Osteoblast (primary cell): ENCODE results near the gene BBOF1. TPM values are rescaled to one million over a fixed set of nuclear protein-coding genes. Genes with fewer than 3 reads are reported as not detected.
A peak's percentile ranks its signal among the peaks of the same experiment; 100 is the strongest.

Experiments used
- DNase-seq: peaks from one replicate; pipeline ENCODE4 v3.0.0; 2011; ENCODE audit warnings: low spot score, mixed read lengths; ENCODE audit not compliant: insufficient read length; ENCODE audit errors: missing footprints
- H2AFZ ChIP-seq: 2 replicates; pipeline ENCODE4 v1.6.0; 2011; ENCODE audit warnings: mild to moderate bottlenecking, low read length
- H3K27ac ChIP-seq: 2 replicates; pipeline ENCODE4 v1.5.1; 2011; ENCODE audit warnings: mild to moderate bottlenecking, low read depth, low read length, moderate library complexity
- H3K27me3 ChIP-seq: 2 replicates; pipeline ENCODE4 v1.6.0; 2012; ENCODE audit warnings: mild to moderate bottlenecking, control low read depth, inconsistent platforms, low read length, moderate library complexity; ENCODE audit not compliant: insufficient read depth
- H3K36me3 ChIP-seq: 2 replicates; pipeline ENCODE4 v1.5.1; 2011; ENCODE audit warnings: mild to moderate bottlenecking, low read length, control low read depth, moderate library complexity; ENCODE audit not compliant: insufficient read depth
- H3K4me1 ChIP-seq: 2 replicates; pipeline ENCODE4 v1.5.1; 2011; ENCODE audit warnings: mild to moderate bottlenecking, low read length, control low read depth, moderate library complexity; ENCODE audit not compliant: insufficient read depth
- H3K4me2 ChIP-seq: 2 replicates; pipeline ENCODE4 v1.6.0; 2011; ENCODE audit warnings: mild to moderate bottlenecking, low read length; ENCODE audit not compliant: insufficient read depth
- H3K4me3 ChIP-seq: fragments of 200-600 bp; sonication (generic); 3 replicates; pipeline ENCODE4 v1.5.1; 2012; ENCODE audit warnings: mild to moderate bottlenecking, low read length, inconsistent platforms; ENCODE audit not compliant: insufficient read depth
- H3K79me2 ChIP-seq: 2 replicates; pipeline ENCODE4 v1.6.0; 2012; ENCODE audit warnings: mild to moderate bottlenecking, low read length, control low read depth, inconsistent platforms; ENCODE audit not compliant: insufficient read depth
- H3K9me3 ChIP-seq: 2 replicates; pipeline ENCODE4 v1.5.1; 2011; ENCODE audit warnings: low read depth, low read length, control low read depth
- H4K20me1 ChIP-seq: 2 replicates; pipeline ENCODE4 v1.6.0; 2012; ENCODE audit warnings: mild to moderate bottlenecking, low read length, control low read depth; ENCODE audit not compliant: insufficient read depth
- total RNA-seq: library from RNA; depleted of rRNA; stranded (reverse); fragments of >200 nt; gene quantifications from 2 replicates; pipeline ENCODE4 v1.2.3, GENCODE V29; 2012
- TF ChIP-seq, protein P1 (sequence below): IDR thresholded peaks from 2 replicates; pipeline ENCODE4 v1.5.1; 2011; ENCODE audit warnings: mild to moderate bottlenecking, low read depth, low read length, moderate library complexity; ENCODE audit errors: extremely low read depth

BBOF1 gene
- total RNA-seq, 1 donor = 14.1 TPM

DNA sequence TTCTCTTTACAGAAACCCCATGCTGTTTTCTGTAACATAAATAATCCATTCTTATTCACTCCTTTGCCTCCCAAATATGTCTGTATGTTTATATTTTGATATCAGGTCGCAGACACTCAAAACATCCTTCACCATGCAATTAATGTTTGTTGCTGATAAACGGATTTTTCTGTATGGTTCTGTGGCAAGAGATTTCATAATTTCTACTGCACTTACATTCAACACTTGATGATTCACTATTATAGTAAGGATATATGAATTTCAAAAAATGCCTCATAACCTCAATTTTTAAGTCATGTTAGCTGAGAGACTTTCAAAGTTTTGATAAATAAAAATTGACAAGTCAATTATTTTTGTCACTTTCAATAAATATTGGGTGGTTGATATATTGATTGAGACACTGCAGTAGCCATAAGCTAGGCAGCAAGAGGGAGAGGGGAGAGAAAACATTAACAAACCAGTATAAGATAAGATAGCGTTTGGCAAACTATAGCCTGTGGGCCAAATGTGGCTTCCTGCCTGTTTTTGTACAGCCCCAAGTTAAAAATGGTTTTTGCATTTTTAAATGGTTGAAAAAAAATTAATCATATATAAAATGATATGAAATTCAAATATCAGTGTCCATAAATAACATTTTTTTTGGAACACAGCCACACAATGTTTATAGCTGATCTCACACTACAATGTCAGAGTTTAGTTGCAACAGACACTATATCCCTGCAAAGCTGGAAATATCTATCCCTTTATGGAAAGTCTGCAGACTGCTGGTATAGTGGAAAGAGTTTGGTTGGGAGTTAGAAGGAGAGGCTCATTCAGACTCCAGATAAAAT lies 46.8 kb downstream of the BBOF1 start:
- peak overlapping the region; percentile 34 for H3K4me2 ChIP-seq
- no peak overlapping the region for H3K4me3 ChIP-seq
- peaks cover 12% of the 10 kb centered on the region for H3K36me3 ChIP-seq
- TF ChIP-seq, protein P1, sequence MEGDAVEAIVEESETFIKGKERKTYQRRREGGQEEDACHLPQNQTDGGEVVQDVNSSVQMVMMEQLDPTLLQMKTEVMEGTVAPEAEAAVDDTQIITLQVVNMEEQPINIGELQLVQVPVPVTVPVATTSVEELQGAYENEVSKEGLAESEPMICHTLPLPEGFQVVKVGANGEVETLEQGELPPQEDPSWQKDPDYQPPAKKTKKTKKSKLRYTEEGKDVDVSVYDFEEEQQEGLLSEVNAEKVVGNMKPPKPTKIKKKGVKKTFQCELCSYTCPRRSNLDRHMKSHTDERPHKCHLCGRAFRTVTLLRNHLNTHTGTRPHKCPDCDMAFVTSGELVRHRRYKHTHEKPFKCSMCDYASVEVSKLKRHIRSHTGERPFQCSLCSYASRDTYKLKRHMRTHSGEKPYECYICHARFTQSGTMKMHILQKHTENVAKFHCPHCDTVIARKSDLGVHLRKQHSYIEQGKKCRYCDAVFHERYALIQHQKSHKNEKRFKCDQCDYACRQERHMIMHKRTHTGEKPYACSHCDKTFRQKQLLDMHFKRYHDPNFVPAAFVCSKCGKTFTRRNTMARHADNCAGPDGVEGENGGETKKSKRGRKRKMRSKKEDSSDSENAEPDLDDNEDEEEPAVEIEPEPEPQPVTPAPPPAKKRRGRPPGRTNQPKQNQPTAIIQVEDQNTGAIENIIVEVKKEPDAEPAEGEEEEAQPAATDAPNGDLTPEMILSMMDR = no peak
- H3K27me3 ChIP-seq = no peaks in the 10 kb centered on the region
- H3K27ac ChIP-seq = peak overlapping the region; percentile 36
- peak; percentile 53 for DNase-seq
- no peak overlapping the region for H2AFZ ChIP-seq
- H4K20me1 ChIP-seq = no peaks in the 10 kb centered on the region
- no peaks in the 10 kb centered on the region for H3K79me2 ChIP-seq
- peaks cover 36% of the 10 kb centered on the region for H3K4me1 ChIP-seq
- H3K9me3 ChIP-seq = no peaks in the 10 kb centered on the region

DNA sequence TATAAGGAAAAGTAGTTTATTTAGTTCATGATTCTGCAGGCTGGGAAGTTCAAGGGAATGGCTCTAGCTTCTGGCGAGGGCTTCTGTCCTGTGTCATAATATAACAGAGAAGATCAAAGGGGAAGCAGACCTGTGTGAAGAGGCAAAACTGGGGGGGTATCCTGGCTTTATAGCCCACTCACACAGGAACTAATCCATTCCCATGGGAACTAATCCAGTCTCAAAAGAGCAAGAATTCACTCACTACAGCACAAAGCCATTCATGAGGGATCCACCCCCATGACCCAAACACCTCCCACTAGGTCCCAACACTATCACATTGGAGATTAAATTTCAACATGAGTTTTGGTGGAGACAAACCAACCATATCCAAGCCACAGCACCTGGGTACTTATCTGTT lies 58.3 kb downstream of the BBOF1 start:
- Histone ChIP-seq H3K27ac (no peak overlapping the region), H3K4me3 (no peak overlapping the region), H3K4me1 (no peaks in the 10 kb centered on the region), H3K9me3 (no peaks in the 10 kb centered on the region), H2AFZ (no peak overlapping the region), H3K36me3 (peaks cover 5% of the 10 kb centered on the region), H3K79me2 (no peaks in the 10 kb centered on the region), H4K20me1 (no peaks in the 10 kb centered on the region), H3K4me2 (no peak overlapping the region), H3K27me3 (no peaks in the 10 kb centered on the region)
- no peak for DNase-seq
- TF ChIP-seq, protein P1 = no peak

DNA sequence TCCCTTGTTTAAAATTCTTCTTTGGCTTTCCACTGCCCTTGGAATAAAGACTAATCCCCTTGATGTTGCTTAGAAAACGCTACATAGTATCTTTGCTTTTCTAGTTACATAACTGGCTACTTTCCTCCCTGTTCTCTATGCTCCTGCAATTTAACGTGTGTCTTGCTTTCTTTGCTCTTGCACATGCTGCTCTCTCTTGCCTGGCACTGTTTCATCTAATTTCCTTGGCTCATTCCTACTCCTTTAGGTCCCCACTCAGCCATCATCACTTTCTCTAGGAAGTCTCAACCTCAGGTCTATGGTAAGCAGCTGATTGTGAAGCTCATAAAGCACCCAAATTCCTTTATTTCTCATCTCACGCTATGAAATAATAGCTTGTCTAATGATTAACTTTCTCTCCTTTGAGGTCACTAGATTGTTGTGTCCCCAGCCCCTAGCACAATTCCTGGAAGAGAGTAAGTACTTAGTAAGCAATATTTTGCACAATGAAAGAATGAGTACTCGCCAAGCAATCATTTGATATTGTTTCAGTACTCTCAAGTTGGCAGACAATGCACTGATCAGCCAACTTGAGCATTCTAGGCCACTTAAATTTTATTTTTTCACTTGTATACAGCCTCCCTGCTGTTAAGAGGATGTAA lies 61.8 kb downstream of the BBOF1 start:
- Histone ChIP-seq H2AFZ (no peak overlapping the region), H3K27ac (no peak overlapping the region), H4K20me1 (no peaks in the 10 kb centered on the region), H3K4me2 (no peak overlapping the region), H3K27me3 (no peaks in the 10 kb centered on the region), H3K9me3 (no peaks in the 10 kb centered on the region), H3K4me3 (no peak overlapping the region), H3K79me2 (peaks cover 10% of the 10 kb centered on the region), H3K36me3 (peaks cover 2% of the 10 kb centered on the region), H3K4me1 (peaks cover 22% of the 10 kb centered on the region)
- no peak for DNase-seq
- TF ChIP-seq, protein P1 = no peak

DNA sequence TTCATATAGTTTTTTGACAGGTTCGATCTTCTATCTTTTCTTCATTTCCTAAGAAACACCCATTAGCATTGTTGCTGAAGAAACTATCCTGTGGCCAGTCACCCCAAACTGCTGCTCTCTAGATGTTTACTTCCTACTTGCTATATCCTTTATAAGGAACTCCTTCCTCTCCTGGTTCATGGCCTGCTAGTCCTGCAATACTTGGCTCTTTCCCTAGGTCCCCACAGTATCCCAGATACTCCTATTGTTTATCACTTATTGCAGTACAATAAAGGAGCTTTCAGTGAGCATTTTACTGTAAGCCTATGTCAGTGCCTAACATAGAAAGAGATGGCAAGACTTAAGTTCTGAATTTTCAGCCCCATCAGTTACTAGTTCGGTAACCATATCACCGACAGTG lies 62.3 kb downstream of the BBOF1 start:
- Histone ChIP-seq H3K79me2 (peaks cover 16% of the 10 kb centered on the region), H3K4me3 (no peak overlapping the region), H3K27me3 (no peaks in the 10 kb centered on the region), H3K4me2 (no peak overlapping the region), H2AFZ (no peak overlapping the region), H3K9me3 (no peaks in the 10 kb centered on the region), H4K20me1 (no peaks in the 10 kb centered on the region), H3K36me3 (peaks cover 2% of the 10 kb centered on the region), H3K27ac (no peak overlapping the region), H3K4me1 (peaks cover 22% of the 10 kb centered on the region)
- DNase-seq = no peak
- TF ChIP-seq, protein P1 = no peak
